Transverse colon (tissue), 4 donors: Measurements from ENCODE around the gene SLC1A1. TPM values are rescaled to one million over a fixed set of nuclear protein-coding genes. Genes with fewer than 3 reads are reported as not detected.

Experiments used
- DNase-seq: peaks from one replicate; pipeline ENCODE4 v3.0.0-alpha.2; 2019
- H3K27ac ChIP-seq, 4 donors: fragments of 200-600 bp; sonication (generic); 2 replicates each; pipeline ENCODE4 v1.5.1; 2016 to 2018; ENCODE audit warnings: inconsistent platforms in 4 of 4
- H3K27me3 ChIP-seq: fragments of 200-600 bp; sonication (generic); 2 replicates; pipeline ENCODE4 v1.5.1; 2017; ENCODE audit warnings: inconsistent platforms
- H3K36me3 ChIP-seq, 4 donors: fragments of 200-600 bp; sonication (generic); 2 replicates each; pipeline ENCODE4 v1.5.1; 2017 to 2019; ENCODE audit warnings: inconsistent platforms in 4 of 4
- H3K4me1 ChIP-seq, 4 donors: fragments of 200-600 bp; sonication (generic); 2 replicates each; pipeline ENCODE4 v1.5.1; 2017 to 2020; ENCODE audit warnings: inconsistent platforms in 4 of 4
- H3K4me3 ChIP-seq, 4 donors: fragments of 200-600 bp; sonication (generic); 1 replicate in 1 of 4; 2 replicates in 3 of 4; pipeline versions ENCODE4 v1.5.1 to v1.6.1; 2017 to 2019; ENCODE audit warnings: inconsistent platforms in 4 of 4
- H3K9me3 ChIP-seq, 2 donors: fragments of 200-600 bp; sonication (generic); 2 replicates each; pipeline ENCODE4 v1.5.1; 2017 to 2019; ENCODE audit warnings: inconsistent platforms in 2 of 2
- CTCF ChIP-seq, 5 experiments: fragments of 200-600 bp in 3 of 5; fragments of 450-650 bp in 2 of 5; sonication (generic) in 3 of 5; IDR thresholded peaks; 1 replicate in 2 of 5; 2 replicates in 3 of 5; pipeline ENCODE4 v1.5.1; 2016 to 2017; ENCODE audit warnings: antibody characterized with exemption in 5 of 5, inconsistent platforms in 3 of 5, mild to moderate bottlenecking in 2 of 5, moderate library complexity in 1 of 5
- EP300 ChIP-seq: sonication (generic); formaldehyde crosslinking; IDR thresholded peaks from one replicate; pipeline ENCODE4 v1.6.1; 2017; ENCODE audit warnings: antibody characterized with exemption, low read depth
- POLR2A ChIP-seq: fragments of 450-650 bp; IDR thresholded peaks from one replicate; pipeline ENCODE4 v1.6.1; 2016; ENCODE audit warnings: antibody characterized with exemption, mild to moderate bottlenecking, moderate library complexity
- POLR2AphosphoS5 ChIP-seq, 3 donors: sonication (generic); formaldehyde crosslinking; IDR thresholded peaks; one replicate each; pipeline ENCODE4 v1.6.1; 2016; ENCODE audit warnings: antibody characterized with exemption in 3 of 3
- WGBS, 2 donors: methylation state at CpG; one replicate each; pipeline ENCODE4 v1.1.5; 2018; ENCODE audit warnings: low coverage in 1 of 2; 5-methylcytosine and 5-hydroxymethylcytosine counted together
- in situ Hi-C, 4 donors: fragments of 200-750 bp; cut with MboI; loops; one replicate each; pipeline versions ENCODE4 v1.15.0 to v1.15.1; 2017; ENCODE audit warnings: low sequenced_read_pairs in 3 of 4, low pct_ligation_motif_present in 1 of 4, low pct_unique_long_range_greater_than_20kb in 1 of 4
- intact Hi-C: fragments of 100-400 bp; cut with DNase I; formaldehyde crosslinking; loops from one replicate; pipeline ENCODE4 v1.15.1; 2023; ENCODE audit warnings: low total_unique reads
- total RNA-seq, 4 donors: library from RNA; depleted of rRNA; stranded (reverse); fragments of >200 nt; gene quantifications; one replicate each; pipeline ENCODE4 v1.1.0, GENCODE V29; 2016

Gene SLC1A1
- total RNA-seq, 4 donors from 2014 or later, result 0.80 to 63.2 (median 28.7) TPM

DNA sequence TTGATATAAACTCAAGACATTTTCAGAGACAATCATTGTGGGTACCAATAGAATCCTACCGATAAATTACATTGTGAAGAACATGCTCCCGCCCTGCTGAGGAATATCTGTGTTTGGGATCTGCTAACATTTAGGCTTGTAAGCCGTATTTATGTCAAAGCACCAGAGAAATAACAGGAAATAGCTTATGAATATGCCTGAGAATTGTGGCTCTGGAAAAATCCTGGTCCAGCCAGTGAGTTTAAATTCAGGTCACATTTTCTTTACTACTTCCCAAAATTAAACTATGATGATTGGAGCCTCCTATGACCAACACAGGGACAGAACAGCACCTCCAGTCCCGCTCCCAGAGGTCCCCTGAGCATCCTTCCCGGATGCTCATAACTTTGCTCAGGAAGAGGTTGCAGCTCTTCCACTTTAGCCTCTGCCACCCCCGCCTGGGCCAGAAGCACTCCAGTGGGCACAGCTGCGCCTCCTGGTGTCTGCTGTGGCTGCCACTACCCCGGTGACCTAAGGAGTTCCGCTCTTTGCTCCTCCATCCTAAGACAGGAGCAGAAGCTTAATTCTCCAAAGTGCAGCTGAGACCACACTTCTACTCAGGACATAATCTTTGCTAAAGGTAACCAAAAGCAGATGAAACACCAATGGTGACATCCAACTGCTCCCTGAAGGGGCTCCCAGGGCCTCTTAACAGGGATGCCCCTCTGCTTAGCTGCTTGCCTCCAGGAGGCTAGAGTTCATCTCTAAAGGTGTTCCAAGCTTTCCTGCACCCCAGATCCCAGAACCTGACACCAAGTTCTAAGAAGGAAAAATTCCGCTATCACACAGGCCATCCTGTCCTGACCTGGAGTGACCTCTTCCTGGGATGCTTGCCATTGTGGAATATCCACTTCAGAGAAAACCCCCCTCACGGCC, 58.8 kb downstream of the SLC1A1 start:
- H3K36me3 ChIP-seq, result no peaks in the 10 kb centered on the region
- TF ChIP-seq CTCF (IDR thresholded peaks at IDR 0.05), result peak in 2 of 5 experiments; percentile 19 to 20
- TF ChIP-seq EP300, result no peak
- no peak overlapping the region for H3K4me3 ChIP-seq
- in situ Hi-C loops (no loop called here), intact Hi-C loops (no loop called here)
- DNase-seq, result peak; percentile 23
- no peaks in the 10 kb centered on the region for H3K9me3 ChIP-seq
- H3K27ac ChIP-seq, result peak overlapping the region; percentile 28 to 39 (median 34)
- peaks cover 0 to 29% (median 3%) of the 10 kb centered on the region in 4 donors for H3K4me1 ChIP-seq
- H3K27me3 ChIP-seq, result no peaks in the 10 kb centered on the region
- WGBS, 2 donors, result 75 to 77% methylated on average over 7 to 11 of the region's 11 CpGs

GRCh38 chr9:4549751-4550295, 59.6 kb downstream of the SLC1A1 start:
- peaks cover 0 to 29% (median 3%) of the 10 kb centered on the region in 4 donors for H3K4me1 ChIP-seq
- H3K36me3 ChIP-seq, result no peaks in the 10 kb centered on the region
- TF ChIP-seq POLR2AphosphoS5 (IDR thresholded peaks at IDR 0.05) (no peak), CTCF (IDR thresholded peaks at IDR 0.05) (no peak), EP300 (no peak), POLR2A (no peak)
- H3K4me3 ChIP-seq, result no peak overlapping the region
- 50 to 73% methylated on average over 2 to 4 of the region's 4 CpGs for WGBS, 2 donors
- in situ Hi-C loops (no loop called here), intact Hi-C loops (no loop called here)
- no peaks in the 10 kb centered on the region for H3K9me3 ChIP-seq
- no peaks in the 10 kb centered on the region for H3K27me3 ChIP-seq
- peak overlapping the region; percentile 28 to 45 (median 38) for H3K27ac ChIP-seq
- DNase-seq, result no peak

GRCh38 chr9:4550777-4551484, 60.7 kb downstream of the SLC1A1 start:
- no peak for DNase-seq
- in situ Hi-C loops (no loop called here), intact Hi-C loops (no loop called here)
- H3K9me3 ChIP-seq, result no peaks in the 10 kb centered on the region
- peaks cover 0 to 29% (median 3%) of the 10 kb centered on the region in 4 donors for H3K4me1 ChIP-seq
- H3K27me3 ChIP-seq, result no peaks in the 10 kb centered on the region
- WGBS, 2 donors, result 29 to 34% methylated on average over 3 to 4 of the region's 4 CpGs
- H3K36me3 ChIP-seq, result no peaks in the 10 kb centered on the region
- TF ChIP-seq POLR2AphosphoS5 (IDR thresholded peaks at IDR 0.05), result no peak
- TF ChIP-seq CTCF (IDR thresholded peaks at IDR 0.05), result no peak
- TF ChIP-seq EP300, result no peak
- no peak for TF ChIP-seq POLR2A
- H3K27ac ChIP-seq, result peak overlapping the region; percentile 26 to 45 (median 34)
- H3K4me3 ChIP-seq, result no peak overlapping the region

GRCh38 chr9:4553951-4554381, 63.7 kb downstream of the SLC1A1 start:
- H3K9me3 ChIP-seq, result no peaks in the 10 kb centered on the region
- no peak overlapping the region for H3K4me3 ChIP-seq
- no peak for TF ChIP-seq POLR2A
- no peak for TF ChIP-seq CTCF (IDR thresholded peaks at IDR 0.05)
- TF ChIP-seq POLR2AphosphoS5 (IDR thresholded peaks at IDR 0.05), result no peak
- no peak for TF ChIP-seq EP300
- H3K27me3 ChIP-seq, result no peaks in the 10 kb centered on the region
- peaks cover 0 to 22% (median 3%) of the 10 kb centered on the region in 4 donors for H3K4me1 ChIP-seq
- WGBS, 2 donors, result 94 to 100% methylated on average over 1 of the region's 1 CpG
- no peak for DNase-seq
- intact Hi-C loops (no loop called here), in situ Hi-C loops (no loop called here)
- H3K36me3 ChIP-seq, result no peaks in the 10 kb centered on the region
- no peak overlapping the region for H3K27ac ChIP-seq
